B cell (primary cell): ENCODE measurements around the gene DNAAF5. TPM values are rescaled to one million over a fixed set of nuclear protein-coding genes. Genes with fewer than 3 reads are reported as not detected.

Source experiments
- ATAC-seq: fragments of 200-7000 bp; cut with Tn5 transposase; one replicate; pipeline ENCODE4 v1.10.0; 2021; ENCODE audit warnings: low read depth, mild to moderate bottlenecking, moderate number of reproducible peaks, moderate library complexity
- CTCF ChIA-PET: fragments of 350-600 bp; sonication (Branson Sonifier 250); formaldehyde crosslinking; loops from one replicate; lab custom pipeline; 2021; ENCODE audit warnings: antibody characterized with exemption, inconsistent platforms; lab: Charles Lee
- POLR2A ChIA-PET: fragments of 350-600 bp; sonication (Branson Sonifier 250); formaldehyde crosslinking; loops from one replicate; lab custom pipeline; 2021; ENCODE audit warnings: antibody characterized with exemption; lab: Charles Lee
- DNase-seq: peaks from one replicate; pipeline ENCODE4 v3.0.0; 2013
- H2AFZ ChIP-seq: 2 replicates; pipeline ENCODE4 v1.6.1; 2012; ENCODE audit warnings: mild to moderate bottlenecking, low read depth, low read length; ENCODE audit not compliant: insufficient read depth, poor library complexity, severe bottlenecking
- H3K27ac ChIP-seq, 2 donors: 1 replicate in 1 of 2; 2 replicates in 1 of 2; pipeline ENCODE4 v1.5.1; 2012 to 2013; ENCODE audit warnings: low read length in 2 of 2, mild to moderate bottlenecking in 2 of 2, moderate library complexity in 1 of 2
- H3K27me3 ChIP-seq, 4 experiments: fragments of 200-600 bp in 1 of 4; sonication (generic) in 1 of 4; replicated peaks in 1 of 4; 1 replicate in 2 of 4; 2 replicates in 2 of 4; pipeline versions ENCODE4 v1.6.1 to v1.7.0; 2013 to 2016; ENCODE audit warnings: low read length in 3 of 4, mild to moderate bottlenecking in 2 of 4, mixed read lengths in 1 of 4, moderate library complexity in 1 of 4; ENCODE audit not compliant: insufficient read depth in 4 of 4, control insufficient read depth in 3 of 4; ENCODE audit errors: control extremely low read depth in 1 of 4
- H3K36me3 ChIP-seq, 2 experiments: replicated peaks in 1 of 2; 1 replicate in 1 of 2; 2 replicates in 1 of 2; pipeline versions ENCODE4 v1.6.1 to v1.7.1; 2013; ENCODE audit warnings: low read length in 1 of 2; ENCODE audit not compliant: insufficient read depth in 2 of 2, control insufficient read depth in 1 of 2; ENCODE audit errors: control extremely low read depth in 1 of 2, extremely low read depth in 1 of 2
- H3K4me1 ChIP-seq, 2 donors: fragments of 200-600 bp in 1 of 2; sonication (generic) in 1 of 2; 1 replicate in 1 of 2; 2 replicates in 1 of 2; pipeline versions ENCODE4 v1.5.1 to v1.6.1; 2013 to 2017; ENCODE audit warnings: low read length in 2 of 2; ENCODE audit not compliant: control insufficient read depth in 2 of 2, insufficient read depth in 2 of 2
- H3K4me2 ChIP-seq: replicated peaks from 2 replicates; pipeline ENCODE3; 2012; ENCODE audit warnings: mild to moderate bottlenecking, low read depth, low read length; ENCODE audit not compliant: poor library complexity, severe bottlenecking
- H3K4me3 ChIP-seq, 5 experiments: fragments of 200-600 bp in 1 of 5; sonication (generic) in 1 of 5; 1 replicate in 3 of 5; 2 replicates in 2 of 5; pipeline versions ENCODE4 v1.5.1 to v1.7.0; 2011 to 2016; ENCODE audit warnings: low read length in 4 of 5, mild to moderate bottlenecking in 4 of 5, low read depth in 2 of 5, control low read depth in 1 of 5, moderate library complexity in 1 of 5; ENCODE audit not compliant: insufficient read depth in 1 of 5; ENCODE audit errors: control extremely low read depth in 1 of 5, extremely low read depth in 1 of 5
- H3K79me2 ChIP-seq: fragments of 200-600 bp; sonication (generic); one replicate; pipeline ENCODE4 v1.6.0; 2016; ENCODE audit warnings: low read length; ENCODE audit not compliant: control insufficient read depth, insufficient read depth
- H3K9ac ChIP-seq: fragments of 200-600 bp; sonication (generic); 2 replicates; pipeline ENCODE4 v1.6.1; 2017; ENCODE audit warnings: mild to moderate bottlenecking, low read length, moderate library complexity
- H3K9me3 ChIP-seq, 3 donors: one replicate each; pipeline versions ENCODE4 v1.6.1 to v1.7.1; 2013; ENCODE audit warnings: low read length in 2 of 3; ENCODE audit not compliant: control insufficient read depth in 2 of 3, insufficient read depth in 1 of 3; ENCODE audit errors: control extremely low read depth in 1 of 3
- H4K20me1 ChIP-seq: 2 replicates; pipeline ENCODE4 v1.6.0; 2012; ENCODE audit warnings: mild to moderate bottlenecking, low read length; ENCODE audit not compliant: insufficient read depth, control insufficient read depth, poor library complexity, severe bottlenecking
- H3K27ac Mint-ChIP-seq: one replicate; pipeline ENCODE4 v1.8.0; 2021; ENCODE audit warnings: mixed read lengths
- H3K27me3 Mint-ChIP-seq: one replicate; pipeline ENCODE4 v1.8.0; 2021; ENCODE audit warnings: mixed read lengths
- H3K4me1 Mint-ChIP-seq: one replicate; pipeline ENCODE4 v1.8.0; 2021; ENCODE audit warnings: mixed read lengths
- H3K4me3 Mint-ChIP-seq: one replicate; pipeline ENCODE4 v1.8.0; 2021; ENCODE audit warnings: mixed read lengths
- H3K9me3 Mint-ChIP-seq: one replicate; pipeline ENCODE4 v1.8.0; 2022; ENCODE audit warnings: mixed read lengths; ENCODE audit not compliant: insufficient read depth
- EZH2 ChIP-seq: IDR thresholded peaks from 2 replicates; pipeline ENCODE4 v1.6.1; 2012; ENCODE audit warnings: borderline replicate concordance, low read depth, mild to moderate bottlenecking, moderate library complexity, low read length; ENCODE audit not compliant: insufficient read depth, poor library complexity, severe bottlenecking
- WGBS: methylation state at CpG from one replicate; pipeline ENCODE4 v1.1.5; 2013; ENCODE audit warnings: missing lambda C conversion rate; ENCODE audit not compliant: insufficient coverage; 5-methylcytosine and 5-hydroxymethylcytosine counted together
- intact Hi-C: fragments of 100-400 bp; cut with micrococcal nuclease; formaldehyde crosslinking; loops from one replicate; pipeline ENCODE4 v1.10.0; 2022
- polyA plus RNA-seq: library from polyadenylated mRNA; depleted of rRNA; stranded (reverse); fragments of >200 nt; gene quantifications from 2 replicates; pipeline ENCODE4 v1.2.3, GENCODE V29; 2012
- total RNA-seq, 2 donors: library from RNA; stranded (reverse); fragments of 120-200 nt in 1 of 2; gene quantifications; 1 replicate in 1 of 2; 2 replicates in 1 of 2; pipeline versions ENCODE4 v1.2.3 to v1.2.4, GENCODE V29; 2013 to 2022
- TF ChIP-seq, protein P1 (sequence below): fragments of 200-600 bp; IDR thresholded peaks from one replicate; pipeline ENCODE4 v1.8.0; 2022; ENCODE audit warnings: antibody characterized with exemption, mild to moderate bottlenecking

Gene DNAAF5
- total and polyA plus RNA-seq, 2 donors (not counting 1 experiment from before 2014, with no cell fraction given), result 18.0 to 21.4 TPM

DNA sequence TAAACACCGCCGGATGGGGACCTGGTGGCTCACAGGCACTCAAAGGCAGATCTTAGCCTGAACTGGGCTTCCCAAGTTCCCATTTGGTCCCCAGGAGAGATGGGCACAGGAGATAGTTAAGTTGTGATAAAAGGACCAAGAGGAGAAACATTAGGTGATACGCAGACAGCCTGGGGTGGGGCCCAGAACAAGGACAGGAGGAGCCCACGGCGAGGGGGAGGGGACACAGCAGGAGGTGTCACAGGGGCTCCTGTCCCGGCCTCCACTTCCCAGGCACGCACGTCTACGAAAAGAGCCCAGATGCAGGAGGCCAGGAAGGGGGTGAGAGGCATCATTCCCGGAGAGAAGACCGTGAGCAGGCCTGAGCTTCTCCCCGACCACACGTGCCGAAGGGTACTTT, 16.3 kb upstream of the DNAAF5 start:
- no peak for DNase-seq
- Histone ChIP-seq H3K9ac (no peak overlapping the region), H3K79me2 (no peaks in the 10 kb centered on the region), H2AFZ (no peak overlapping the region), H3K4me1 (peaks cover 4 to 7% of the 10 kb centered on the region in 2 donors), H3K27ac (no peak overlapping the region), H3K27me3 (peaks cover 0 to 5% (median 0%) of the 10 kb centered on the region in 4 experiments), H3K4me2 (no peak overlapping the region), H3K4me3 (no peak overlapping the region), H3K9me3 (no peaks in the 10 kb centered on the region), H3K36me3 (no peaks in the 10 kb centered on the region), H4K20me1 (no peaks in the 10 kb centered on the region)
- POLR2A ChIA-PET, result no interaction called here
- peak overlapping the region; percentile 41 for H3K4me3 Mint-ChIP-seq
- CTCF ChIA-PET, result no interaction called here
- no peak for ATAC-seq
- intact Hi-C loops, result no loop called here
- H3K27me3 Mint-ChIP-seq, result peaks cover 5% of the 10 kb centered on the region
- no peaks in the 10 kb centered on the region for H3K9me3 Mint-ChIP-seq
- WGBS, result 98% methylated on average over 10 of the region's 14 CpGs
- no peak for TF ChIP-seq EZH2
- TF ChIP-seq, protein P1, sequence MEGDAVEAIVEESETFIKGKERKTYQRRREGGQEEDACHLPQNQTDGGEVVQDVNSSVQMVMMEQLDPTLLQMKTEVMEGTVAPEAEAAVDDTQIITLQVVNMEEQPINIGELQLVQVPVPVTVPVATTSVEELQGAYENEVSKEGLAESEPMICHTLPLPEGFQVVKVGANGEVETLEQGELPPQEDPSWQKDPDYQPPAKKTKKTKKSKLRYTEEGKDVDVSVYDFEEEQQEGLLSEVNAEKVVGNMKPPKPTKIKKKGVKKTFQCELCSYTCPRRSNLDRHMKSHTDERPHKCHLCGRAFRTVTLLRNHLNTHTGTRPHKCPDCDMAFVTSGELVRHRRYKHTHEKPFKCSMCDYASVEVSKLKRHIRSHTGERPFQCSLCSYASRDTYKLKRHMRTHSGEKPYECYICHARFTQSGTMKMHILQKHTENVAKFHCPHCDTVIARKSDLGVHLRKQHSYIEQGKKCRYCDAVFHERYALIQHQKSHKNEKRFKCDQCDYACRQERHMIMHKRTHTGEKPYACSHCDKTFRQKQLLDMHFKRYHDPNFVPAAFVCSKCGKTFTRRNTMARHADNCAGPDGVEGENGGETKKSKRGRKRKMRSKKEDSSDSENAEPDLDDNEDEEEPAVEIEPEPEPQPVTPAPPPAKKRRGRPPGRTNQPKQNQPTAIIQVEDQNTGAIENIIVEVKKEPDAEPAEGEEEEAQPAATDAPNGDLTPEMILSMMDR, result no peak
- H3K4me1 Mint-ChIP-seq, result peaks cover 12% of the 10 kb centered on the region
- peak overlapping the region; percentile 26 for H3K27ac Mint-ChIP-seq

DNA sequence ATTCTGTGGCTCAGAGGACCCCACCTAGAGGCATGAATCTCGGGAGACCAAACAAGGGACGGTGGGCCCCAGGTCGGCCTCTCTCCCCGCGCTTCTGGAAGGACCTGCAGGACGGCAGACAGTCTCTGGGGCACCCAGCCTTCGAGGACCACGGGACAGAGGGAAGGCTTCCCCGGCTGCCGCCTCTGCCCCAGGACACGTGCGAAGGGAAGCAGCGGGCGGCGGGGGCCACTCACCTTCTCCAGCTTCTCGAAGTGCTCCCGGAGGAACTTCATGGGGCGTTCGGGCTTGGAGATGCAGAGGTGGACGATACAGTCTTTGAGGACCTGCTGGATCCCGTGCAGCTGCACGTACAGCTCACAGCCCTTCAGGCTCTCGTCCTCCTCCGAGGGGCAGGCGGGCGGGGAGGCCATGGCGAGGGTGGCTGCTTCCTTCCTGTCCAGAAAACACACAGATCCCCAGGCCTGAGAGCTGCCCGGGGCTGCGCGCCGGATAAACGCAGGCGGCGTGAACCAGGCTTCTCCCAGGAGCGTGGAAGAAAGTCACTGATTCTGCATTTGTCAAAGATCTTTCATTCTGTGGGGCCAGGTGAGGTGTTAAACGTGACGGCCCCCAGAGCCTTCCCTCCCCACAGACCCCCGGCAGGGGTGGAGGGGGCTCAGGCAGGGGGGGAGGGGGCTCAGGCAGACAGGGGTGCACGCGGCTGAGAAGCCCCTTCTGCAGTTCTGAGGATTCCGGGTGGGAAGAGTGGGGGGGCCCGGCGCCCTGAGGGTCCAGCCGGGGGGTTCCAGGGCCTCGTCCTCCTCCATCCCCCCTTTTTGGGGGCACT, 15.2 kb upstream of the DNAAF5 start:
- ChIA-PET POLR2A (no interaction called here), CTCF (no interaction called here)
- peaks cover 4 to 7% of the 10 kb centered on the region in 2 donors for H3K4me1 ChIP-seq
- no peaks in the 10 kb centered on the region for H3K36me3 ChIP-seq
- DNase-seq, result no peak
- H3K9ac ChIP-seq, result no peak overlapping the region
- intact Hi-C loops, result no loop called here
- H3K9me3 ChIP-seq, result no peaks in the 10 kb centered on the region
- no peak overlapping the region for H3K27ac ChIP-seq
- no peaks in the 10 kb centered on the region for H3K79me2 ChIP-seq
- peak overlapping the region; percentile 75 for H3K4me2 ChIP-seq
- no peaks in the 10 kb centered on the region for H3K9me3 Mint-ChIP-seq
- WGBS, result 93% methylated on average over 35 of the region's 45 CpGs
- no peak for ATAC-seq
- H3K4me3 ChIP-seq, result peak overlapping the region in 2 of 5 experiments; percentile 24 to 37
- peak overlapping the region; percentile 50 for H3K4me3 Mint-ChIP-seq
- H3K27me3 Mint-ChIP-seq, result peaks cover 5% of the 10 kb centered on the region
- H2AFZ ChIP-seq, result no peak overlapping the region
- H4K20me1 ChIP-seq, result no peaks in the 10 kb centered on the region
- no peak overlapping the region for H3K27ac Mint-ChIP-seq
- H3K4me1 Mint-ChIP-seq, result peaks cover 12% of the 10 kb centered on the region
- no peak for TF ChIP-seq EZH2
- TF ChIP-seq, protein P1, result no peak
- H3K27me3 ChIP-seq, result peaks cover 0 to 5% (median 0%) of the 10 kb centered on the region in 4 experiments
